Stimulated activated CD4-positive, alpha-beta T cell treated with anti-CD3 and anti-CD28 coated beads, TNF-alpha, amount 100 ng/mL, for 24 hours (primary cell): ENCODE results near the gene RNPC3.
"Not testable (repeated sequence)": the region's sequence is repeated elsewhere in the genome, so short reads cannot be mapped to it uniquely, and the experiment has no call there.

ENCODE experiments used
- DNase-seq, 3 experiments: peaks; one replicate each; pipeline ENCODE4 v3.0.0-alpha.2; 2020; ENCODE audit warnings: low read depth in 3 of 3

RNPC3 gene

DNA sequence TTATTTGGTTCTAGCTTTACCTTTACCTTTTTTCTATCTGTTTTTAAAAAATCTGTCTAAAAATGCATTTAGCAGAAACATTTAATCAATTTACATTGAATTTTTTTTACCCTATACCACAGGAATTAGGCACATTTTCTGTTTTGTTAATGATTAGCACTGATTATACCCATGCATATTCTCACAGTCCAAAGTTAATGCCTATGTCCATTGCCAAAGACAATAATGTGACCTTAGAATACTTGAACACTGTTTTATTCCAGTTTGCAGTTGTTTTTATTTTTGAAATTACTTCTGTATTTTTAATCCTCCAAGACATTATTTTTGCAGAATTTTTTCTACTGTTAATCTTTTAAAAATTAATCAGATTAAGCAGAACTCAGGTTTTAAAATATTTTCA is 34.9 kb downstream of the RNPC3 start:
- DNase-seq = no peak

GRCh38 chr1:103561124-103561523 is 35.6 kb downstream of the RNPC3 start:
- DNase-seq = not testable (repeated sequence)

- DNase-seq = no peak
Measured at GRCh38 chr1:103561643-103562395, 36.3 kb downstream of the RNPC3 start.

- DNase-seq = no peak
Measured at GRCh38 chr1:103563056-103563455, 37.6 kb downstream of the RNPC3 start.

- DNase-seq = no peak
Measured at GRCh38 chr1:103569493-103569892, 44.0 kb downstream of the RNPC3 start.

DNA sequence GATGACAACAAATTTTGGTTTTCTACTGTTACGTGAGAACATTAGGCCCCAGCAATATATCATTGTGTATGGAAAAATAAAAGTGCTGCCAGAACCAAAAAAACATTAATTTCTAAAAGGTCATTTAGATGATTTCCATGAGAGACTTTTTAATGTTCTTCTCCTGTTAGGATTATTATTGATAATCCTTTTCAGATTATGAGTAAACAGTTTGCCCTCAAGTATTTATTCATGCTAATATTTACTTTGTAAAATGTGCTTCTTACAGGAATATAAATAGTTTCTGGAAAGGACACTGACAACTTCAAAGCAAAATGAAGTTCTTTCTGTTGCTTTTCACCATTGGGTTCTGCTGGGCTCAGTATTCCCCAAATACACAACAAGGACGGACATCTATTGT is 45.8 kb downstream of the RNPC3 start, which contains the start of gene AMY2B:
Gene AMY2B (plus strand): TSS at position 301 of the 400 bp plus-strand sequence. CDS start 14 bp downstream, at position 315.
- DNase-seq = not testable (repeated sequence)

- DNase-seq = no peak
Measured at GRCh38 chr1:103576065-103576464, 50.6 kb downstream of the RNPC3 start.

GRCh38 chr1:103576784-103577183 is 51.3 kb downstream of the RNPC3 start:
- DNase-seq = not testable (repeated sequence)

DNA sequence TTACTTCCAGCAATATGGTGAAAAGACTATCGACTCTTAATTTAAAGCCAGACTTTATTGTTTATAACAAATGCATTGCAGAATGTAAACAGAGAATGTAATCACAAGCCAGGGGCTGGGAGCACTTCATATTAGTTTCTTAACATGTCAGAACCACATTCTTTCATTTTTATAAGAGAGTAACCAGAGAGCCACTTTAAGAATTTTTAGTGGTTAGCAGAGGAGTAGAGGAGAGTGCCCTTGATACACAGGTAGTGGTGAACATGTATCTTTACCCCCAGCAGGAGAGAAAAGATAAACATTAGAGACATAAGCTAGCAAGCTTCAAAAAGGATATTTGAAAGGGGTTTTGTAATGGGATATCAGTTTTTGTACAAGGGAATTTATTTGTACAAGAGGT is 57.0 kb downstream of the RNPC3 start:
- DNase-seq = no peak

DNA sequence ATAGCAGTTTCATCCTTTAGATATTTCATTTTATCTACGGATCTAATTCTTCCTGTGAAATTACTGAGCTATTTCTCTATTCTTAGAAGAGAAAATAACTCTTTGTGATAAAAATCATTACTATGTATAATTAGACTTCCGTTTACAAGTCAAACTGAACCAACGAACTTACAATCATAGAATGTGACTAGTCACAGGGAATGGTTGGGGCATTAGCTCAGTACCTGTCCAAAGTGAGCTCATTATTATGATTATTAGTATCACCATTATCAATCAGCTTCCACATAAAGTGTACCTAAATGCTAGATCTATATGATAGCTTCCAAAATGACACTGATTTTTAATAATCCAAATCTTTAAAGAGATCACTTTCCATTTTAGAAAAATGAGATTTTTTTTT is 58.4 kb downstream of the RNPC3 start:
- no peak for DNase-seq

- DNase-seq = no peak
Measured at GRCh38 chr1:103584537-103584936, 59.0 kb downstream of the RNPC3 start.

DNA sequence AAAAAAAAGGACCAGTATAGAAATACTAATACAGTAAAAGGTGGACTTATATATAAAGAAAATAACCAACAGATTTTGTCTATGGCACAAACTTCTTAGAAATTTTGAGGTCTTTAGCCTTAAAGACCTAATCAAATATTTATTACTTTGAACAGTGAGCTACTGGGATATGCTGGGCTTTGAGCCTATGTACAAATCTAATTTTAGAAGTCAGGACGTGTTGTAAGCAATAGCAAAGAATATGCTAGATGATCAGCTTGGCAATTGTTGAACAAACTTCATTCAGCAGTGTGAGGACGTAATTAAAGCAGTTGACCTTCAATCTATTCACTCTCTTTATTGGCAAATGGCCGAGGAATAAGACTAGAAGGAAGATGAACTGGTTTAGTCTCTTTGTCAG is 77.2 kb downstream of the RNPC3 start:
- DNase-seq = not testable (repeated sequence)
